Renal cortical epithelial cell (primary cell): ENCODE results near the gene RDH13. TPM values are rescaled to one million over a fixed set of nuclear protein-coding genes. Genes with fewer than 3 reads are reported as not detected.
A peak's percentile ranks its signal among the peaks of the same experiment; 100 is the strongest.

ENCODE experiments used
- DNase-seq: peaks from one replicate; pipeline ENCODE4 v3.0.0-alpha.2; 2011; ENCODE audit warnings: low read depth
- total RNA-seq: library from RNA; depleted of rRNA; stranded (reverse); fragments of >200 nt; gene quantifications from 2 replicates; pipeline ENCODE4 v1.2.3, GENCODE V29; 2014

RDH13 gene
- total RNA-seq, 1 donor from 2014 or later: 19.9 TPM

- DNase-seq: no peak
Measured at GRCh38 chr19:55091955-55092354, 29.0 kb upstream of the RDH13 start.

GRCh38 chr19:55091126-55091910 is 28.4 kb upstream of the RDH13 start:
- no peak for DNase-seq

- DNase-seq: no peak
Measured at GRCh38 chr19:55090564-55090963, 27.6 kb upstream of the RDH13 start.

GRCh38 chr19:55089342-55089944 is 26.5 kb upstream of the RDH13 start:
- DNase-seq: no peak

- peak; percentile 23 for DNase-seq
Measured at GRCh38 chr19:55088543-55089341, 25.8 kb upstream of the RDH13 start.

GRCh38 chr19:55088021-55088451 is 25.1 kb upstream of the RDH13 start:
- no peak for DNase-seq

- no peak for DNase-seq
Measured at GRCh38 chr19:55087542-55087901, 24.6 kb upstream of the RDH13 start.

- peak; percentile 88 for DNase-seq
Measured at GRCh38 chr19:55086730-55087541, 24.0 kb upstream of the RDH13 start.

- DNase-seq: no peak
Measured at GRCh38 chr19:55085923-55086715, 23.2 kb upstream of the RDH13 start.

- DNase-seq: no peak
Measured at GRCh38 chr19:55084416-55084815, 21.5 kb upstream of the RDH13 start.

GRCh38 chr19:55083004-55083850 is 20.3 kb upstream of the RDH13 start:
- no peak for DNase-seq

- no peak for DNase-seq
Measured at GRCh38 chr19:55082020-55082851, 19.3 kb upstream of the RDH13 start.

- DNase-seq: no peak
Measured at GRCh38 chr19:55081770-55082019, 18.7 kb upstream of the RDH13 start.

- DNase-seq: peak; percentile 43
Measured at GRCh38 chr19:55080968-55081769, 18.2 kb upstream of the RDH13 start.

GRCh38 chr19:55080121-55080967 is 17.4 kb upstream of the RDH13 start:
- DNase-seq: peak; percentile 18

GRCh38 chr19:55079400-55080038 is 16.6 kb upstream of the RDH13 start:
- DNase-seq: no peak

- no peak for DNase-seq
Measured at GRCh38 chr19:55078996-55079395, 16.0 kb upstream of the RDH13 start.
